Stimulated activated naive CD8-positive, alpha-beta T cell treated with anti-CD3 and anti-CD28 coated beads, Interleukin-15, Interleukin-2, amounts not matched to agents 100 U/mL and 50 U/mL, for 24 hours (primary cell): ENCODE data around the gene TES.
A peak's percentile ranks its signal among the peaks of the same experiment; 100 is the strongest.
"Not testable (repeated sequence)": the region's sequence is repeated elsewhere in the genome, so short reads cannot be mapped to it uniquely, and the experiment has no call there.

Experiments used
- ATAC-seq: fragments of 150-1000 bp; cut with Tn5 transposase; one replicate; pipeline ENCODE4 v1.10.0; 2021
- DNase-seq: peaks from one replicate; pipeline ENCODE4 v3.0.0; 2021

Gene TES

DNA sequence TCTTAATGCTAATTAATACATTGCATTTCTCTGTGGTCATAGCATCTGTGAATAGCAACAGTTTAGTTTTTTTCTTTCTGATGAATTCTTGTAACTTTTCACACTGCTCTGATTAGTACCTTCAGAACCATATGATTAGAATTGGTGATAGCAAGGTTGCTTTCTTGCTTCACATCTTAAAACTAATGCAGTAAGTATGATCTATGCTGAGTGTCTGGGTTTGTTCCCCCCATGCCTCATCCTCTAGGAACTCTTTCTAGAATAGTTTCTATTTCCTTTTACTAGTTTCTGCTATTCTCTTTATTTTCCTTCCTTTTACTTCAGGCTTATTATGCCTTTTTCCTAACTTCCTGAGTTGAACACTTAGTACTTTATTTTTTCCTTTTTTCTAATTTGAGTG, 32.4 kb downstream of the TES start:
- no peak for DNase-seq
- ATAC-seq = no peak

DNA sequence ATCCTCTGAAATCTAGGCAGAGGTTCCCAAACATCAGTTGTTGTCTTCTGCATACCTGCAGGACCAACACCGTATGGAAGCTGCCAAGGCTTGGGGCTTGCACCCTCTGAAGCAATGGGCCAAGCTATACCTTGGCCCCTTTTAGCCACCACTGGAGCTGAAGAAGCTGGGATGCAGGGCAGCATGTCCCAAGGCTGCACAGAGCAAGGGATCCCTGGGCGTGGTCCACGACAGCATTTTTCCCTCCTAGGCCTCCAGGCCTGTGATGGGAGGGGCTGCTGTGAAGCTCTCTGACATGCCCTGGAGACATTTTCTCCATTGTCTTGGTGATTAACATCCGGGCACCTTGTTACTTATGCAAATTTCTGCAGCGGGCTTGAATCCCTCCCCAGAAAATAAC, 34.5 kb downstream of the TES start:
- not testable (repeated sequence) for ATAC-seq
- DNase-seq = peak; percentile 15

GRCh38 chr7:116246357-116246756, 36.0 kb downstream of the TES start:
- peak; percentile 86 for ATAC-seq
- DNase-seq = no peak

GRCh38 chr7:116249969-116250553, 39.7 kb downstream of the TES start:
- DNase-seq = no peak
- ATAC-seq = no peak

DNA sequence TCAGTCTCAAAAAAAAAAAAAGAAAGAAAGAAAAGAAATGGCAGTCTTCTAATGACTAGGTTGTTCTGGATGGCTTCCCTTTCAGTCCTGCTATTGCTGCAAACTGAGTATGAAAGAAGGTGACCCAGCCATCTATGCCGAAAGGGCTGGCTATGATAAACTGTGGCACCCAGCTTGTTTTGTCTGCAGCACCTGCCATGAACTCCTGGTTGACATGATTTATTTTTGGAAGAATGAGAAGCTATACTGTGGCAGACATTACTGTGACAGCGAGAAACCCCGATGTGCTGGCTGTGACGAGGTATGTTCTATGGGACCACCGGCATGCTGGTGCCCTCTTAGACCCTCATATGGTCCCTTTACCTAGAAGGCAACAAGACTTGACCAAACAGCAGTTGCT, 41.3 kb downstream of the TES start:
- no peak for DNase-seq
- no peak for ATAC-seq

- no peak for ATAC-seq
- no peak for DNase-seq
These were observed 41.9 kb downstream of the TES start for GRCh38 chr7:116252249-116252648.

DNA sequence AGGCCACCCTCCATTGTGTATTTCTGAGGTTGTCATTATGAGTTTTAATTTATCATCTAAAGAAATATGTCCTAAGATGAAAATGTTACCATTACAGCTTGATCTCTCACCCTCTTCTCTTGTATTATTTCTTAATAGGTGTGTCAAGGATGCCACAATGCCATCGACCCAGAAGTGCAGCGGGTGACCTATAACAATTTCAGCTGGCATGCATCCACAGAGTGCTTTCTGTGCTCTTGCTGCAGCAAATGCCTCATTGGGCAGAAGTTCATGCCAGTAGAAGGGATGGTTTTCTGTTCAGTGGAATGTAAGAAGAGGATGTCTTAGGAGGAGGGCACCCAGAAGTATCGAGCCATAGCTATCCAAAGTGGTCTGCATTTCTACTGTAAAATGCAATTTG, 46.8 kb downstream of the TES start:
- ATAC-seq (no peak), DNase-seq (no peak)

- ATAC-seq (no peak), DNase-seq (peak; percentile 15)
These were observed 48.4 kb downstream of the TES start for GRCh38 chr7:116258734-116259133.

- no peak for DNase-seq
- no peak for ATAC-seq
These were observed 49.0 kb downstream of the TES start for GRCh38 chr7:116259156-116259870.

DNA sequence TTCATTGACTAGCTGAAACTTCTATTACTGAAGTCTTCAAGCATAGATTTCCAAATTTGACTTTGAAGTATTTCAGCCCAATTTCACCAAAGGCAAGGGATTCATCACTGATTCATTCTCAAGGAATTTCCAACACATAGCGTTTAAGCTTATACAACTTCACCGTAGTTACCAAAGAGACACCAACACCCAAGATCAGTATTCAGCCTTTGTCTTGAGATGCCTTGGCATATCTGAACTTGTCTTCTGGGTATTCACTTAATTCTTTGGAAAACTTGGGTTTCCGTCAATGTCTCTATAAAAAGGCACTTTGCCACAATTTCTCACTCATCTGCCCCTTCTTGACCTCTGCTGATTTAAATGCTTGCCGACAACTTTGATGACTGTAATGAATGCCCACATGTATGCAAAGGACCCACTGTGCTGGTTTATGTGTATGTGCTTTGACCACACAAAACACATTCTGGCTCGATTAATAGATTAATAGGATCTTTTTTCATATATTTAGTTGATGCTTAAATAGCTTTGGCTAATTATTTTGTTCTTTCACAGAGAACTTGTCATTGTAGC, 49.6 kb downstream of the TES start:
- ATAC-seq (no peak), DNase-seq (no peak)

DNA sequence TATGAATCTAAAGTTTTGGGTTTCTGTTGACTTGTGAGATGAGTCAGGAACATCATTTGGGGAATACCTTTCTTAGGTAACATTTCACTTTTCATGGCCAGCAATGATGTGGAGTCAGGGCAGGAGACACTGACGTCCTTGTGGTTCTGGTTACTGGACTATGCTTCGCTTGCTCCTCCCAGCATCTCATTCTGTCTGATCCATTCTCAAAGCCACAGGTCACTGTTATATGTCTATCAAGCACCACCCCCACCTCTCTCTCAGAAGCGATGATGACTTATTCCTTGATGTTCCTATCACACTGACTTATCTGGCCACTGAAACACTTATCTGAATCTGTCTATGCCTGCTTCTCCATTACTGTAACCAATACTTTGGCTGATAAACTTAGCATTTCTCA, 51.6 kb downstream of the TES start:
- peak; percentile 49 for ATAC-seq
- DNase-seq = no peak

GRCh38 chr7:116265881-116266280, 55.5 kb downstream of the TES start:
- no peak for DNase-seq
- no peak for ATAC-seq

- DNase-seq = no peak
- ATAC-seq = no peak
These were observed 59.1 kb downstream of the TES start for GRCh38 chr7:116269466-116269865.

DNA sequence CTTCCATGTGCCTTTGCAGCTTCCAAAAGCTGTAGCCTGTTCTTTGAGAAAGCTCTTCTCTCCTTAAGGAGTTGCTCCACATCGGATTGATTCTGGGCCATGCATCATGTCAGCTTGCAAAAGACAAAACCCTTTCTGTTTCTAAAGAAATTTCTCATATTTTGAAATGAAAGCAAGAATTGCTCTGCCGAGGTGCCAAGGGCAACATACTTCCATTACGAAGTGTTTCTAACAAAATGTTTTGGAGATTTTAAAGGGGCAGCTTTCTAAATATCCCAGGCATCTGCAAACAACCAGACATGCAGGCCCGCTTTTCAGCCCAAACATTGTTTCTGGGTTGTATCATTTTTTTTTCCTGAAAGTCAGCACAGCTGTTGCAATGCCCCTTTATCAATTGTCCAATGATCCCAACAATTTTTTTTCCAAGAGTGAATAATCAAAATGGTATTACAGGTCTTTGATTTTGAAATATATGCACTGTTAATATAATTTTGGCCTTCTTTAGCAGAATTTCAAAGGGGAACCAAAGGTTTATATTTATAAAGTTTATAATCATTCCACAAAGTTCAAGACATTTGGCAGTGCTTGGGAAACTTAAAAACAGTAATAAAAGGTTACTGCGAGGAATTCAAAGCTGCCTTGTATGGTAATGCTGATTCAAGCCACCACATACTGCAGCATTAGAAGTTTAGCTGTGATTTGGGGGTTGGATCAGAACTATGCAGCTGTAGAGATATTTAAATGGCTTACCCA, 61.0 kb downstream of the TES start:
- DNase-seq (no peak), ATAC-seq (no peak)

GRCh38 chr7:116271963-116272886, 61.9 kb downstream of the TES start:
- ATAC-seq (peak; percentile 46), DNase-seq (no peak)

GRCh38 chr7:116273283-116273917, 63.1 kb downstream of the TES start:
- DNase-seq (no peak), ATAC-seq (no peak)

DNA sequence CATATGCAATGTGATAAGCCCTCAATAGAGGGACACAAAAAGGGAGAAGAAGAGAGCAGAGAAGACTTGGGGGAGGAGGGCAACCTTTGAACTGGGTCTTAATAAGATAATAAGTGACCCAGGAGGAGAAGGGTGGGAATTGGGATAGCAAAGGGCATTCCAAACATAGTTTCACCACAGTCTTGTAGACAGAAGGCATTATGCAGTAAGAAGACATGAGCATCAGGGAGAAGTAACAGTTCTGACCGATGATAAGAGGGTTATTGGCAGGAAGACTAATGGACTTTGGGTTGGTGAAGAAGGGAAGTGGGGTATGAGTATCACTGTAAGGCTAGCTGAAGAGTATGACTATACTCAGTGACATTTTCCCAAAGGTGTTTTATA, 63.6 kb downstream of the TES start:
- no peak for DNase-seq
- ATAC-seq = no peak

DNA sequence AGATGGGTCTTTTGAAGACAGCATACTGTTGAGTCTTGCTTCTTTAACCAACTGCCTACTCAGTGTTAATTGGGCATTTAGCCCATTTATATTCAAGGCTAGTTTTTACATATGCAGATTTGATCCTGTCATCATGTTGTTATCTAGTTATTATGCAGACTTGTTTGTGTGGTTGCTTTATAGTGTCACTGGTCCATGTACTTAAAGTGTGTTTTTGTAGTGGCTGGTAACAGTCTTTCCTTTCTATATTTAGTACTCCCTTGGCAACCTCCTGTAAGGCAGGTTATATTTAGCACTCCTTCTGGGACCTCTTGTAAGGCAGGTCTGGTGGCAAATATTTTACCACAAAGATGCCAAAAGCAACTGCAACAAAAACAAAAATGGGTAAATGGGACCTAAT, 66.7 kb downstream of the TES start:
- no peak for ATAC-seq

GRCh38 chr7:116279217-116279616, 68.9 kb downstream of the TES start:
- DNase-seq (no peak), ATAC-seq (no peak)

More for the DNA sequence above, 66.7 kb downstream of the TES start:
- DNase-seq = no peak

GRCh38 chr7:116280803-116281202, 70.5 kb downstream of the TES start:
- DNase-seq (no peak), ATAC-seq (no peak)

GRCh38 chr7:116283595-116284204, 73.4 kb downstream of the TES start:
- no peak for ATAC-seq
- DNase-seq = no peak
